DND-41 (cell line): ENCODE measurements around the gene VPS8.

Experiments
- EZH2 ChIP-seq: IDR thresholded peaks from 3 replicates; pipeline ENCODE4 v1.6.1; 2012; ENCODE audit warnings: borderline replicate concordance, low read depth, mild to moderate bottlenecking, moderate library complexity, low read length, inconsistent platforms; ENCODE audit not compliant: severe bottlenecking
- TF ChIP-seq, protein P1 (sequence below): IDR thresholded peaks from 2 replicates; pipeline ENCODE4 v1.5.1; 2012; ENCODE audit warnings: borderline replicate concordance, low read length, moderate library complexity, mild to moderate bottlenecking; ENCODE audit not compliant: poor library complexity, severe bottlenecking; ENCODE audit errors: extremely low read depth

DNA sequence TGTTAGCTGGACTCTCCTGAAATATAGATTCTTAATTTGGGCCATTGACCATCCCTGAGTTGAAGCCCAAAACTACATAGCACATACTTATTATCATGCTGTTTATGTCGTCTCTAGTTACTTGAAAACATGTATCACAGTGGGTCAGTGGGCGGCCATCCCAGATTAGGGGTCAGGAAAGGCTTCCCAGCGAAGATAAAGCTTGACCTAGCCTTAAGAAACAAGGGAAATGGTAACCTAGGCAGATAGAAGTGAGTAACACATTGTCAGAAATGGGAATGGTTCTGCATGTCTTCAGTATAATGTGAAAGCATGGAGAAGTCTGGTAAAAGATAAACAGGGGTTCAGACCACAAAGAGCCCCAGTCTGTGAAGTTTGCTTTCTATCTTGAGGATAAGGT is 216.2 kb downstream of the VPS8 start:
- TF ChIP-seq, protein P1, sequence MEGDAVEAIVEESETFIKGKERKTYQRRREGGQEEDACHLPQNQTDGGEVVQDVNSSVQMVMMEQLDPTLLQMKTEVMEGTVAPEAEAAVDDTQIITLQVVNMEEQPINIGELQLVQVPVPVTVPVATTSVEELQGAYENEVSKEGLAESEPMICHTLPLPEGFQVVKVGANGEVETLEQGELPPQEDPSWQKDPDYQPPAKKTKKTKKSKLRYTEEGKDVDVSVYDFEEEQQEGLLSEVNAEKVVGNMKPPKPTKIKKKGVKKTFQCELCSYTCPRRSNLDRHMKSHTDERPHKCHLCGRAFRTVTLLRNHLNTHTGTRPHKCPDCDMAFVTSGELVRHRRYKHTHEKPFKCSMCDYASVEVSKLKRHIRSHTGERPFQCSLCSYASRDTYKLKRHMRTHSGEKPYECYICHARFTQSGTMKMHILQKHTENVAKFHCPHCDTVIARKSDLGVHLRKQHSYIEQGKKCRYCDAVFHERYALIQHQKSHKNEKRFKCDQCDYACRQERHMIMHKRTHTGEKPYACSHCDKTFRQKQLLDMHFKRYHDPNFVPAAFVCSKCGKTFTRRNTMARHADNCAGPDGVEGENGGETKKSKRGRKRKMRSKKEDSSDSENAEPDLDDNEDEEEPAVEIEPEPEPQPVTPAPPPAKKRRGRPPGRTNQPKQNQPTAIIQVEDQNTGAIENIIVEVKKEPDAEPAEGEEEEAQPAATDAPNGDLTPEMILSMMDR = no peak
- no peak for TF ChIP-seq EZH2
